GM19193 (cell line): ENCODE data around the gene HDGF.

Experiments
- POLR2A ChIP-seq: IDR thresholded peaks from 4 replicates; pipeline ENCODE4 v1.6.1; 2011; ENCODE audit not compliant: insufficient read depth, insufficient read length; ENCODE audit errors: extremely low read depth

Gene HDGF

GRCh38 chr1:156725683-156726280, 25.7 kb downstream of the HDGF start:
- TF ChIP-seq POLR2A: peak; percentile 33

GRCh38 chr1:156721535-156721934, 29.9 kb downstream of the HDGF start:
- no peak for TF ChIP-seq POLR2A

GRCh38 chr1:156721131-156721530, 30.3 kb downstream of the HDGF start:
- no peak for TF ChIP-seq POLR2A

- TF ChIP-seq POLR2A: no peak
Measured at GRCh38 chr1:156717351-156717750, 34.1 kb downstream of the HDGF start.

GRCh38 chr1:156714830-156715229, 36.6 kb downstream of the HDGF start:
- TF ChIP-seq POLR2A: no peak

- TF ChIP-seq POLR2A: no peak
Measured at GRCh38 chr1:156712626-156713025, 38.8 kb downstream of the HDGF start.

GRCh38 chr1:156711011-156711817, 40.3 kb downstream of the HDGF start:
- no peak for TF ChIP-seq POLR2A

GRCh38 chr1:156709757-156710489, 41.6 kb downstream of the HDGF start:
- no peak for TF ChIP-seq POLR2A

- no peak for TF ChIP-seq POLR2A
Measured at GRCh38 chr1:156709031-156709430, 42.4 kb downstream of the HDGF start.

- TF ChIP-seq POLR2A: no peak
Measured at GRCh38 chr1:156708218-156708661, 43.2 kb downstream of the HDGF start.

GRCh38 chr1:156707417-156708217, 43.9 kb downstream of the HDGF start:
- no peak for TF ChIP-seq POLR2A

- TF ChIP-seq POLR2A: no peak
Measured at GRCh38 chr1:156706657-156707416, 44.6 kb downstream of the HDGF start.

- TF ChIP-seq POLR2A: no peak
Measured at GRCh38 chr1:156705918-156706656, 45.4 kb downstream of the HDGF start.
